HG02759 (cell line): ENCODE measurements around the gene ZNF366.

ENCODE experiments used
- ATAC-seq: cut with Tn5 transposase; IDR thresholded peaks from one replicate; pipeline ENCODE4 v1.9.1; 2021; ENCODE audit warnings: mild to moderate bottlenecking, moderate library complexity; ENCODE audit not compliant: unreplicated experiment

ZNF366 gene

GRCh38 chr5:72465601-72466563 lies 41.3 kb downstream of the ZNF366 start:
- ATAC-seq, result peak; percentile 84

GRCh38 chr5:72465066-72465465 lies 42.1 kb downstream of the ZNF366 start:
- peak; percentile 7 for ATAC-seq

- ATAC-seq, result no peak
These were observed 43.1 kb downstream of the ZNF366 start for GRCh38 chr5:72464071-72464470.

- ATAC-seq, result no peak
These were observed 43.7 kb downstream of the ZNF366 start for GRCh38 chr5:72463449-72464052.

- no peak for ATAC-seq
These were observed 46.8 kb downstream of the ZNF366 start for GRCh38 chr5:72460413-72460812.

GRCh38 chr5:72459913-72460312 lies 47.3 kb downstream of the ZNF366 start:
- ATAC-seq, result no peak

- no peak for ATAC-seq
These were observed 48.0 kb downstream of the ZNF366 start for GRCh38 chr5:72459089-72459661.

- ATAC-seq, result no peak
These were observed 48.8 kb downstream of the ZNF366 start for GRCh38 chr5:72458407-72458806.

GRCh38 chr5:72457491-72457890 lies 49.7 kb downstream of the ZNF366 start:
- ATAC-seq, result no peak

- ATAC-seq, result no peak
These were observed 50.7 kb downstream of the ZNF366 start for GRCh38 chr5:72456391-72457074.

- ATAC-seq, result no peak
These were observed 51.7 kb downstream of the ZNF366 start for GRCh38 chr5:72455476-72455875.

GRCh38 chr5:72454996-72455395 lies 52.2 kb downstream of the ZNF366 start:
- no peak for ATAC-seq

- no peak for ATAC-seq
These were observed 53.9 kb downstream of the ZNF366 start for GRCh38 chr5:72453246-72453775.

GRCh38 chr5:72452515-72453245 lies 54.5 kb downstream of the ZNF366 start:
- peak; percentile 15 for ATAC-seq

- peak; percentile 83 for ATAC-seq
These were observed 55.3 kb downstream of the ZNF366 start for GRCh38 chr5:72451741-72452505.

- no peak for ATAC-seq
These were observed 58.8 kb downstream of the ZNF366 start for GRCh38 chr5:72448368-72448767.

- ATAC-seq, result no peak
These were observed 59.5 kb downstream of the ZNF366 start for GRCh38 chr5:72447751-72448150.

GRCh38 chr5:72445969-72446368 lies 61.2 kb downstream of the ZNF366 start:
- ATAC-seq, result no peak

- ATAC-seq, result no peak
These were observed 63.3 kb downstream of the ZNF366 start for GRCh38 chr5:72443883-72444282.
